ENCODE data around the gene SHB.
"Not testable (repeated sequence)": the region's sequence is repeated elsewhere in the genome, so short reads cannot be mapped to it uniquely, and the experiment has no call there.

SHB gene

GRCh38 chr9:37914701-37915358, 154.2 kb downstream of the SHB start:
- Histone ChIP-seq H3K4me1 (ENCODE audit: insufficient read depth, poor library complexity, severe bottlenecking) (no peaks in the 10 kb centered on the region), H3K27me3 (ENCODE audit: insufficient read depth, poor library complexity, severe bottlenecking) (no peaks in the 10 kb centered on the region), H3K9me3 (ENCODE audit: severe bottlenecking) (no peaks in the 10 kb centered on the region), H3K4me3 (ENCODE audit: severe bottlenecking) (no peak overlapping the region), H3K36me3 (ENCODE audit: low read depth) (peaks cover 18% of the 10 kb centered on the region), H3K27ac (ENCODE audit: poor library complexity, severe bottlenecking) (peak overlapping the region; percentile 18)
- ATAC-seq (ENCODE audit: low read depth) (no peak), DNase-seq (ENCODE audit: low spot score) (peak; percentile 31)
- TF ChIP-seq CTCF (IDR thresholded peaks at IDR 0.05; ENCODE audit: poor library complexity, severe bottlenecking), result no peak

GRCh38 chr9:37914154-37914551, 154.9 kb downstream of the SHB start:
- ATAC-seq (ENCODE audit: low read depth), result peak; percentile 8; the same call in 2 of the 3 replicates
- peak overlapping the region; percentile 18 for H3K27ac ChIP-seq (ENCODE audit: poor library complexity, severe bottlenecking)
- no peak overlapping the region for H3K4me3 ChIP-seq (ENCODE audit: severe bottlenecking)
- no peak for TF ChIP-seq CTCF (IDR thresholded peaks at IDR 0.05; ENCODE audit: poor library complexity, severe bottlenecking)
- no peaks in the 10 kb centered on the region for H3K9me3 ChIP-seq (ENCODE audit: severe bottlenecking)
- H3K4me1 ChIP-seq (ENCODE audit: insufficient read depth, poor library complexity, severe bottlenecking), result peaks cover under 1% of the 10 kb centered on the region
- peaks cover 14% of the 10 kb centered on the region for H3K36me3 ChIP-seq (ENCODE audit: low read depth)
- DNase-seq (ENCODE audit: low spot score), result peak; percentile 42
- H3K27me3 ChIP-seq (ENCODE audit: insufficient read depth, poor library complexity, severe bottlenecking), result no peaks in the 10 kb centered on the region

GRCh38 chr9:37913480-37914153, 155.4 kb downstream of the SHB start:
- peak; percentile 98 for TF ChIP-seq CTCF (IDR thresholded peaks at IDR 0.05; ENCODE audit: poor library complexity, severe bottlenecking)
- peak; percentile 70 for ATAC-seq (ENCODE audit: low read depth)
- DNase-seq (ENCODE audit: low spot score), result peak; percentile 44
- peak overlapping the region; percentile 18 for H3K27ac ChIP-seq (ENCODE audit: poor library complexity, severe bottlenecking)
- no peaks in the 10 kb centered on the region for H3K9me3 ChIP-seq (ENCODE audit: severe bottlenecking)
- H3K4me1 ChIP-seq (ENCODE audit: insufficient read depth, poor library complexity, severe bottlenecking), result peaks cover 4% of the 10 kb centered on the region
- H3K4me3 ChIP-seq (ENCODE audit: severe bottlenecking), result no peak overlapping the region
- no peaks in the 10 kb centered on the region for H3K27me3 ChIP-seq (ENCODE audit: insufficient read depth, poor library complexity, severe bottlenecking)
- H3K36me3 ChIP-seq (ENCODE audit: low read depth), result peaks cover 9% of the 10 kb centered on the region

- no peaks in the 10 kb centered on the region for H3K9me3 ChIP-seq (ENCODE audit: severe bottlenecking)
- H3K36me3 ChIP-seq (ENCODE audit: low read depth), result no peaks in the 10 kb centered on the region
- H3K27ac ChIP-seq (ENCODE audit: poor library complexity, severe bottlenecking), result no peak overlapping the region
- ATAC-seq (ENCODE audit: low read depth) (no peak), DNase-seq (ENCODE audit: low spot score) (peak; percentile 16)
- no peaks in the 10 kb centered on the region for H3K27me3 ChIP-seq (ENCODE audit: insufficient read depth, poor library complexity, severe bottlenecking)
- no peak overlapping the region for H3K4me3 ChIP-seq (ENCODE audit: severe bottlenecking)
- TF ChIP-seq CTCF (IDR thresholded peaks at IDR 0.05; ENCODE audit: poor library complexity, severe bottlenecking), result no peak
- peaks cover 4% of the 10 kb centered on the region for H3K4me1 ChIP-seq (ENCODE audit: insufficient read depth, poor library complexity, severe bottlenecking)
These were observed 157.8 kb downstream of the SHB start for GRCh38 chr9:37911271-37911681.

GRCh38 chr9:37910271-37910670, 158.8 kb downstream of the SHB start:
- no peak for TF ChIP-seq CTCF (IDR thresholded peaks at IDR 0.05; ENCODE audit: poor library complexity, severe bottlenecking)
- H3K36me3 ChIP-seq (ENCODE audit: low read depth), result no peaks in the 10 kb centered on the region
- no peak overlapping the region for H3K27ac ChIP-seq (ENCODE audit: poor library complexity, severe bottlenecking)
- no peaks in the 10 kb centered on the region for H3K9me3 ChIP-seq (ENCODE audit: severe bottlenecking)
- ATAC-seq (ENCODE audit: low read depth) (no peak), DNase-seq (ENCODE audit: low spot score) (peak; percentile 2)
- H3K4me1 ChIP-seq (ENCODE audit: insufficient read depth, poor library complexity, severe bottlenecking), result peaks cover 4% of the 10 kb centered on the region
- H3K27me3 ChIP-seq (ENCODE audit: insufficient read depth, poor library complexity, severe bottlenecking), result no peaks in the 10 kb centered on the region
- H3K4me3 ChIP-seq (ENCODE audit: severe bottlenecking), result no peak overlapping the region

GRCh38 chr9:37909836-37910235, 159.2 kb downstream of the SHB start:
- ATAC-seq (ENCODE audit: low read depth); H3K4me1 ChIP-seq (ENCODE audit: insufficient read depth, poor library complexity, severe bottlenecking); H3K9me3 ChIP-seq (ENCODE audit: severe bottlenecking); H3K36me3 ChIP-seq (ENCODE audit: low read depth); H3K27ac ChIP-seq (ENCODE audit: poor library complexity, severe bottlenecking); H3K27me3 ChIP-seq (ENCODE audit: insufficient read depth, poor library complexity, severe bottlenecking); H3K4me3 ChIP-seq (ENCODE audit: severe bottlenecking): not testable (repeated sequence)
- peak; percentile 2 for DNase-seq (ENCODE audit: low spot score)

Measured in RWPE2 (cell line).